ENCODE results near the gene CDH4. TPM values are rescaled to one million over a fixed set of nuclear protein-coding genes. Genes with fewer than 3 reads are reported as not detected.
"Not testable (repeated sequence)": the region's sequence is repeated elsewhere in the genome, so short reads cannot be mapped to it uniquely, and the experiment has no call there.

Gene CDH4
- total RNA-seq, 1 donor from 2014 or later, result 0.17 TPM

- DNase-seq, result no peak
These were observed 188.5 kb downstream of the CDH4 start for GRCh38 chr20:61440548-61441055.

- DNase-seq, result no peak
These were observed 189.5 kb downstream of the CDH4 start for GRCh38 chr20:61441537-61441936.

- DNase-seq, result no peak
These were observed 190.1 kb downstream of the CDH4 start for GRCh38 chr20:61442075-61442670.

- no peak for DNase-seq
These were observed 190.7 kb downstream of the CDH4 start for GRCh38 chr20:61442718-61443117.

- no peak for DNase-seq
These were observed 191.5 kb downstream of the CDH4 start for GRCh38 chr20:61443443-61444126.

GRCh38 chr20:61444637-61445036 lies 192.6 kb downstream of the CDH4 start:
- DNase-seq, result no peak

- no peak for DNase-seq
These were observed 193.1 kb downstream of the CDH4 start for GRCh38 chr20:61445138-61445537.

- DNase-seq, result no peak
These were observed 193.7 kb downstream of the CDH4 start for GRCh38 chr20:61445741-61446140.

GRCh38 chr20:61447952-61448351 lies 195.9 kb downstream of the CDH4 start:
- no peak for DNase-seq

GRCh38 chr20:61448386-61448785 lies 196.3 kb downstream of the CDH4 start:
- DNase-seq, result no peak

GRCh38 chr20:61449057-61449609 lies 197.1 kb downstream of the CDH4 start:
- DNase-seq, result no peak

- DNase-seq, result no peak
These were observed 197.9 kb downstream of the CDH4 start for GRCh38 chr20:61449916-61450315.

- no peak for DNase-seq
These were observed 198.5 kb downstream of the CDH4 start for GRCh38 chr20:61450549-61450948.

- no peak for DNase-seq
These were observed 198.9 kb downstream of the CDH4 start for GRCh38 chr20:61451009-61451408.

GRCh38 chr20:61451953-61452352 lies 199.9 kb downstream of the CDH4 start:
- DNase-seq, result no peak

- no peak for DNase-seq
These were observed 201.2 kb downstream of the CDH4 start for GRCh38 chr20:61453219-61453618.

- DNase-seq, result not testable (repeated sequence)
These were observed 201.6 kb downstream of the CDH4 start for GRCh38 chr20:61453623-61454022.

GRCh38 chr20:61454053-61454452 lies 202.0 kb downstream of the CDH4 start:
- DNase-seq, result no peak

- DNase-seq, result no peak
These were observed 203.6 kb downstream of the CDH4 start for GRCh38 chr20:61455508-61456215.

GRCh38 chr20:61457725-61458124 lies 205.7 kb downstream of the CDH4 start:
- no peak for DNase-seq

GRCh38 chr20:61458146-61458746 lies 206.2 kb downstream of the CDH4 start:
- DNase-seq, result no peak

- DNase-seq, result no peak
These were observed 207.2 kb downstream of the CDH4 start for GRCh38 chr20:61459266-61459665.

GRCh38 chr20:61459705-61460104 lies 207.6 kb downstream of the CDH4 start:
- DNase-seq, result no peak

Measured in dermis blood vessel endothelial cell (primary cell).